ENCODE data around the gene CNKSR3. TPM values are rescaled to one million over a fixed set of nuclear protein-coding genes. Genes with fewer than 3 reads are reported as not detected.

CNKSR3 gene
- total RNA-seq, 1 donor from 2014 or later = 11.8 TPM

GRCh38 chr6:154350293-154350692, 160.2 kb downstream of the CNKSR3 start:
- no peaks in the 10 kb centered on the region for H3K9me3 ChIP-seq
- no peak for ATAC-seq
- intact Hi-C loops (cut with DNase I) = no loop called here
- no peak overlapping the region for H3K27ac ChIP-seq
- TF ChIP-seq CTCF (IDR thresholded peaks at IDR 0.05) = no peak
- DNase-seq = no peak
- peaks cover 2% of the 10 kb centered on the region for H3K4me1 ChIP-seq
- no peaks in the 10 kb centered on the region for H3K36me3 ChIP-seq
- H3K4me3 ChIP-seq = no peak overlapping the region
- no peaks in the 10 kb centered on the region for H3K27me3 ChIP-seq

GRCh38 chr6:154347981-154348380, 162.5 kb downstream of the CNKSR3 start:
- Histone ChIP-seq H3K4me1 (no peaks in the 10 kb centered on the region), H3K27me3 (no peaks in the 10 kb centered on the region), H3K36me3 (no peaks in the 10 kb centered on the region), H3K27ac (no peak overlapping the region), H3K4me3 (no peak overlapping the region), H3K9me3 (no peaks in the 10 kb centered on the region)
- DNase-seq (no peak), ATAC-seq (peak; percentile 56)
- TF ChIP-seq CTCF (IDR thresholded peaks at IDR 0.05) = no peak
- intact Hi-C loops (cut with DNase I) = no loop called here

- peaks cover 4% of the 10 kb centered on the region for H3K4me1 ChIP-seq
- H3K9me3 ChIP-seq = no peaks in the 10 kb centered on the region
- no peak overlapping the region for H3K4me3 ChIP-seq
- no peak for ATAC-seq
- H3K27me3 ChIP-seq = no peaks in the 10 kb centered on the region
- no peak for DNase-seq
- intact Hi-C loops (cut with DNase I) = no loop called here
- no peaks in the 10 kb centered on the region for H3K36me3 ChIP-seq
- no peak overlapping the region for H3K27ac ChIP-seq
- TF ChIP-seq CTCF (IDR thresholded peaks at IDR 0.05) = no peak
Observed at GRCh38 chr6:154345811-154346210, 164.7 kb downstream of the CNKSR3 start.

- Histone ChIP-seq H3K4me3 (peak overlapping the region; percentile 18), H3K27me3 (no peaks in the 10 kb centered on the region), H3K9me3 (no peaks in the 10 kb centered on the region), H3K4me1 (peaks cover 4% of the 10 kb centered on the region), H3K27ac (peak overlapping the region; percentile 28), H3K36me3 (no peaks in the 10 kb centered on the region)
- DNase-seq (peak; percentile 81), ATAC-seq (peak; percentile 94)
- intact Hi-C loops (cut with DNase I) = no loop called here
- TF ChIP-seq CTCF (IDR thresholded peaks at IDR 0.05) = peak; percentile 40
Observed at GRCh38 chr6:154343473-154344308, 166.8 kb downstream of the CNKSR3 start.

- Histone ChIP-seq H3K27me3 (no peaks in the 10 kb centered on the region), H3K4me3 (no peak overlapping the region), H3K27ac (no peak overlapping the region), H3K4me1 (peaks cover 4% of the 10 kb centered on the region), H3K36me3 (no peaks in the 10 kb centered on the region), H3K9me3 (no peaks in the 10 kb centered on the region)
- DNase-seq (no peak), ATAC-seq (no peak)
- intact Hi-C loops (cut with DNase I) = no loop called here
- no peak for TF ChIP-seq CTCF (IDR thresholded peaks at IDR 0.05)
Observed at GRCh38 chr6:154341871-154342270, 168.6 kb downstream of the CNKSR3 start.
